Pulmonary artery endothelial cell (primary cell): ENCODE results near the gene HPSE2. TPM values are rescaled to one million over a fixed set of nuclear protein-coding genes. Genes with fewer than 3 reads are reported as not detected.

Experiments
- DNase-seq: peaks from one replicate; pipeline ENCODE4 v3.0.0-alpha.2; 2011; ENCODE audit warnings: low read depth, low spot score
- total RNA-seq: library from RNA; depleted of rRNA; stranded (reverse); fragments of >200 nt; gene quantifications from 2 replicates; pipeline ENCODE4 v1.2.3, GENCODE V29; 2014

HPSE2 gene
- total RNA-seq, 1 donor from 2014 or later: not detected

GRCh38 chr10:98445200-98445812, 790.3 kb downstream of the HPSE2 start:
- DNase-seq: no peak

GRCh38 chr10:98444314-98445006, 791.2 kb downstream of the HPSE2 start:
- no peak for DNase-seq

GRCh38 chr10:98438715-98439114, 796.9 kb downstream of the HPSE2 start:
- DNase-seq: no peak

GRCh38 chr10:98436704-98437103, 798.9 kb downstream of the HPSE2 start:
- no peak for DNase-seq

GRCh38 chr10:98435178-98435577, 800.5 kb downstream of the HPSE2 start:
- DNase-seq: no peak

GRCh38 chr10:98433881-98434732, 801.5 kb downstream of the HPSE2 start:
- DNase-seq: no peak

GRCh38 chr10:98433371-98433770, 802.3 kb downstream of the HPSE2 start:
- DNase-seq: no peak

- DNase-seq: no peak
Measured at GRCh38 chr10:98432330-98432729, 803.3 kb downstream of the HPSE2 start.

GRCh38 chr10:98431016-98431415, 804.6 kb downstream of the HPSE2 start:
- no peak for DNase-seq

- no peak for DNase-seq
Measured at GRCh38 chr10:98430427-98430826, 805.2 kb downstream of the HPSE2 start.

GRCh38 chr10:98429320-98430072, 806.2 kb downstream of the HPSE2 start:
- DNase-seq: no peak

- no peak for DNase-seq
Measured at GRCh38 chr10:98427011-98427515, 808.6 kb downstream of the HPSE2 start.

- no peak for DNase-seq
Measured at GRCh38 chr10:98425511-98426352, 809.9 kb downstream of the HPSE2 start.

GRCh38 chr10:98424295-98425254, 811.1 kb downstream of the HPSE2 start:
- DNase-seq: no peak

GRCh38 chr10:98423691-98424120, 811.9 kb downstream of the HPSE2 start:
- DNase-seq: no peak

- DNase-seq: no peak
Measured at GRCh38 chr10:98422182-98422581, 813.5 kb downstream of the HPSE2 start.

- no peak for DNase-seq
Measured at GRCh38 chr10:98420786-98421185, 814.9 kb downstream of the HPSE2 start.

GRCh38 chr10:98419469-98420261, 816.0 kb downstream of the HPSE2 start:
- DNase-seq: no peak
